Measurements from ENCODE around the gene BRD4. TPM values are rescaled to one million over a fixed set of nuclear protein-coding genes. Genes with fewer than 3 reads are reported as not detected.

BRD4 gene
- polyA plus RNA-seq, 2 of the 4 experiments (the other 2 are of a cell fraction): 8.3 to 22.5 TPM

GRCh38 chr19:15245370-15246197 is 86.8 kb downstream of the BRD4 start:
- TF ChIP-seq FOSB (CRISPR knock-in tag; IDR thresholded peaks at IDR 0.05) (no peak), CEBPB (IDR thresholded peaks at IDR 0.05) (no peak), JUNB (IDR thresholded peaks at IDR 0.05) (no peak), JUN (IDR thresholded peaks at IDR 0.05) (no peak), HEYL (CRISPR knock-in tag; IDR thresholded peaks at IDR 0.05) (no peak)
- TF ChIP-seq, protein P1, sequence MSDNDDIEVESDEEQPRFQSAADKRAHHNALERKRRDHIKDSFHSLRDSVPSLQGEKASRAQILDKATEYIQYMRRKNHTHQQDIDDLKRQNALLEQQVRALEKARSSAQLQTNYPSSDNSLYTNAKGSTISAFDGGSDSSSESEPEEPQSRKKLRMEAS (IDR thresholded peaks at IDR 0.05): no peak
- DNase-seq (ENCODE audit: low read depth in 1 of 2, low spot score in 1 of 2) (no peak), ATAC-seq (no peak), FAIRE-seq (no peak)
- Histone ChIP-seq H3K9me3 (no peaks in the 10 kb centered on the region), H3K4me3 (no peak overlapping the region), H3K4me1 (peaks cover 33% of the 10 kb centered on the region), H3K4me2 (no peak overlapping the region), H3K27ac (no peak overlapping the region)
- ChIA-PET POLR2A (no interaction called here), CTCF (interaction anchor here (1.0 to 1.2 kb wide), 2 partner anchors 15 to 68 kb away, joined by 3 to 9 read pairs; no protein-coding TSS in a partner anchor)
- WGBS (ENCODE audit: missing lambda C conversion rate): 89% methylated on average over 11 of the region's 20 CpGs

DNA sequence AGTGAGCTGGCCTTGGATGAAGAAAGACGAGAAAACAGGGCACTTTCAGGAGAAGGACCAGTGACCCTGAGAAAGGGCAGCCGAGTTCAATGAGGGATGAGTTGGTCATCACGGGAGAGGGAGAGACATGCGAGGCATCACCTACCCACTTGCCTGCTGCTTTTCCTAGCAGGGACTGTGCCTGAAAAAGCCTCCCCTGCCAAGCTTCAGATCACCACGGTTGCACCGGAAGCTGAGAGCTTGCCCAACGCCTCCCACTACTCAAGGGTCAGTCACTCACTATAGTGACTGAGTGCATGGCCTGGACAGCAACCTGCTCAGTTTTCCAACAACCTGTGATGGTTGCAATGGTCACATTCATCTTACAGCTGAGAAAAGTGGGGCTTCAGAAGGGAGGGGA is 87.5 kb downstream of the BRD4 start:
- FAIRE-seq (no peak), ATAC-seq (no peak), DNase-seq (ENCODE audit: low read depth in 1 of 2, low spot score in 1 of 2) (no peak)
- Histone ChIP-seq H3K4me1 (peaks cover 26% of the 10 kb centered on the region), H3K27ac (no peak overlapping the region), H3K4me2 (no peak overlapping the region), H3K4me3 (no peak overlapping the region), H3K9me3 (no peaks in the 10 kb centered on the region)
- CTCF ChIA-PET: interaction anchor here (1.0 to 1.8 kb wide), 3 partner anchors 8 to 67 kb away, joined by 3 to 9 read pairs (median 3); no protein-coding TSS in a partner anchor
- POLR2A ChIA-PET: no interaction called here
- WGBS (ENCODE audit: missing lambda C conversion rate): 92% methylated on average over 7 of the region's 7 CpGs
- no peak for TF ChIP-seq ZSCAN20 (CRISPR knock-in tag; IDR thresholded peaks at IDR 0.05)
- TF ChIP-seq, protein P2, sequence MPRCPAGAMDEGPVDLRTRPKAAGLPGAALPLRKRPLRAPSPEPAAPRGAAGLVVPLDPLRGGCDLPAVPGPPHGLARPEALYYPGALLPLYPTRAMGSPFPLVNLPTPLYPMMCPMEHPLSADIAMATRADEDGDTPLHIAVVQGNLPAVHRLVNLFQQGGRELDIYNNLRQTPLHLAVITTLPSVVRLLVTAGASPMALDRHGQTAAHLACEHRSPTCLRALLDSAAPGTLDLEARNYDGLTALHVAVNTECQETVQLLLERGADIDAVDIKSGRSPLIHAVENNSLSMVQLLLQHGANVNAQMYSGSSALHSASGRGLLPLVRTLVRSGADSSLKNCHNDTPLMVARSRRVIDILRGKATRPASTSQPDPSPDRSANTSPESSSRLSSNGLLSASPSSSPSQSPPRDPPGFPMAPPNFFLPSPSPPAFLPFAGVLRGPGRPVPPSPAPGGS (IDR thresholded peaks at IDR 0.05): no peak
- TF ChIP-seq NPAS2 (CRISPR knock-in tag; IDR thresholded peaks at IDR 0.05; ENCODE audit: borderline replicate concordance): no peak
- TF ChIP-seq ZFP36 (IDR thresholded peaks at IDR 0.05; ENCODE audit: borderline replicate concordance, partially characterized antibody): no peak
- TF ChIP-seq PBX3 (IDR thresholded peaks at IDR 0.05): no peak
- no peak for TF ChIP-seq CHD2 (IDR thresholded peaks at IDR 0.05; ENCODE audit: low read length, partially characterized antibody)
- TF ChIP-seq CEBPB (IDR thresholded peaks at IDR 0.05): no peak

- FAIRE-seq (no peak), ATAC-seq (no peak), DNase-seq (ENCODE audit: low read depth in 1 of 2, low spot score in 1 of 2) (no peak)
- H3K4me3 ChIP-seq: no peak overlapping the region
- H3K4me2 ChIP-seq: no peak overlapping the region
- no peak overlapping the region for H3K27ac ChIP-seq
- H3K9me3 ChIP-seq: no peaks in the 10 kb centered on the region
- 77% methylated on average over 5 of the region's 24 CpGs for WGBS (ENCODE audit: missing lambda C conversion rate)
- POLR2A ChIA-PET: no interaction called here
- CTCF ChIA-PET: interaction anchor here (0.5 to 1.8 kb wide), 2 partner anchors 8 to 37 kb away, joined by 3 read pairs; no protein-coding TSS in a partner anchor
- TF ChIP-seq, protein P3, sequence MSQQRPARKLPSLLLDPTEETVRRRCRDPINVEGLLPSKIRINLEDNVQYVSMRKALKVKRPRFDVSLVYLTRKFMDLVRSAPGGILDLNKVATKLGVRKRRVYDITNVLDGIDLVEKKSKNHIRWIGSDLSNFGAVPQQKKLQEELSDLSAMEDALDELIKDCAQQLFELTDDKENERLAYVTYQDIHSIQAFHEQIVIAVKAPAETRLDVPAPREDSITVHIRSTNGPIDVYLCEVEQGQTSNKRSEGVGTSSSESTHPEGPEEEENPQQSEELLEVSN (IDR thresholded peaks at IDR 0.05; ENCODE audit: borderline replicate concordance, low read depth): no peak
- TF ChIP-seq NR3C1 (IDR thresholded peaks at IDR 0.05): no peak
- TF ChIP-seq RAD21 (conservative IDR thresholded peaks at IDR 0.05 in 1 of 2, IDR thresholded peaks at IDR 0.05 in 1 of 2): no peak
- no peak for TF ChIP-seq JUN (IDR thresholded peaks at IDR 0.05)
- no peak for TF ChIP-seq HOXB5 (CRISPR knock-in tag; IDR thresholded peaks at IDR 0.05)
- no peak for TF ChIP-seq KDM5A (IDR thresholded peaks at IDR 0.05)
- no peak for TF ChIP-seq SMC3 (IDR thresholded peaks at IDR 0.05)
- TF ChIP-seq RARB (CRISPR knock-in tag; IDR thresholded peaks at IDR 0.05): no peak
- no peak for TF ChIP-seq RFX5 (IDR thresholded peaks at IDR 0.05)
- no peak for TF ChIP-seq NPAS2 (CRISPR knock-in tag; IDR thresholded peaks at IDR 0.05; ENCODE audit: borderline replicate concordance)
- no peak for TF ChIP-seq FOSB (CRISPR knock-in tag; IDR thresholded peaks at IDR 0.05)
- no peak for TF ChIP-seq RNF2 (IDR thresholded peaks at IDR 0.05; ENCODE audit: borderline replicate concordance, low read depth)
- no peak for TF ChIP-seq KDM1A (IDR thresholded peaks at IDR 0.05; ENCODE audit: low read depth)
- TF ChIP-seq CHD4 (IDR thresholded peaks at IDR 0.05; ENCODE audit: borderline replicate concordance): no peak
- no peak for TF ChIP-seq CEBPB (IDR thresholded peaks at IDR 0.05)
- no peak for TF ChIP-seq EHMT2 (IDR thresholded peaks at IDR 0.05; ENCODE audit: low read depth)
- no peak for TF ChIP-seq PHF8 (IDR thresholded peaks at IDR 0.05; ENCODE audit: borderline replicate concordance, low read depth)
- TF ChIP-seq HDAC2 (IDR thresholded peaks at IDR 0.05): no peak
- TF ChIP-seq, protein P4, sequence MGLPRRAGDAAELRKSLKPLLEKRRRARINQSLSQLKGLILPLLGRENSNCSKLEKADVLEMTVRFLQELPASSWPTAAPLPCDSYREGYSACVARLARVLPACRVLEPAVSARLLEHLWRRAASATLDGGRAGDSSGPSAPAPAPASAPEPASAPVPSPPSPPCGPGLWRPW (IDR thresholded peaks at IDR 0.05): no peak
- no peak for TF ChIP-seq ZC3H11A (IDR thresholded peaks at IDR 0.05)
- peaks cover 20% of the 10 kb centered on the region for H3K4me1 ChIP-seq
Observed at GRCh38 chr19:15244106-15244803, 88.1 kb downstream of the BRD4 start.

Measured in A549 (cell line).